Activated CD4-positive, alpha-beta T cell treated with anti-CD3 and anti-CD28 coated beads, Interleukin-2, amount 50 U/mL, for 1 hour (primary cell): ENCODE results near the gene GRM7.

Experiments
- DNase-seq: peaks from one replicate; pipeline ENCODE4 v3.0.0-alpha.2; 2020

GRM7 gene

DNA sequence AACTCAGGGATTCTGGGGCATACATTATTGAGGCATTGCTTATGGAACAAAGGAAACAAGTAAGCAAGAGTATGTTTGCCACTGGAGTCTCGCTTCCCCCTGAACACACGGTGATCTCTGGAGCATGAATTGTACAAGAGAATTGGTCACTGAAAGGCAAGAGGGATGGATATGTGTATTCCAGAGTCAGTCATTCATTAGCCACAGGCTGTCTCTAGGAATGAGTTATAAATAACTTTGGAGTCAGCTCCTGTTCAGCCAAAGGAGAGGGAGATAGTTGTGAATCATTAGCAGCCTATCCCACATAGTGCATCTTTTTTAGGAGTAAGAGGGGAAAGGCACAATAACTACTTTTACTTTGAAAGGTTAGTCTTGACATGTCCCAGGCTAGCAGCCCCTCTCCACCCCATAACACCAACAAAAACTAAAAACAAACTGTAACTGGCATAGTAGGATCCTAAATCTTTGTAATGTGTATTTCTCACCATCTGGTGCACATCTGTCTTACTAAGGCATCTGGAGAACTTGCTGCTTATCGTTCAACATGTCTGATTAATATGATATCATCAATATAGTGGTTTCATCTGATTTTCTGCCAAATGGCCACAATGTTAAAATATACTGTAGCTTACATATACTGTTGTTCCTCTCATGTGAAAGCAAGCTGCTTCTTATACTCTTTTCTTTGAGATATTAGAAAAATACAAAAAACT lies 462.2 kb downstream of the GRM7 start:
- DNase-seq: no peak

DNA sequence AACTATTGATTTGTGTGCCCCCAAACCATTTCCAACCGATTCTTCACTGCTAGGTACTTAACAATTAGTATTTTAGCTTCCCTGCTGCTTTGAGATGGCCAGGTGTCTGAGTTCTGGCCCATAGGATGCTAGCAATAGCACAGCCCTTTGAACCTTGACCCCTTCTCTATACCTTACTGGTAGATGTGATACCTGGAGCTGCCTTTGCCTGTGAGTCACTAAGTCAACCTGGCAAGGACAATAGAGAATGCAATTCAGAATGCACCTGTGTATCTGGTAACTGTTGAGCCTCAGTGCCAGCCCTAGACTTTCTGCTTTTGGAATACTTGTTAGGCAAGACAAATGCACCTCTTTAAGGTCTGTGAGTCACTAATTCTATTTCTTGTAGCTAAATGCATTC lies 467.4 kb downstream of the GRM7 start:
- DNase-seq: no peak

DNA sequence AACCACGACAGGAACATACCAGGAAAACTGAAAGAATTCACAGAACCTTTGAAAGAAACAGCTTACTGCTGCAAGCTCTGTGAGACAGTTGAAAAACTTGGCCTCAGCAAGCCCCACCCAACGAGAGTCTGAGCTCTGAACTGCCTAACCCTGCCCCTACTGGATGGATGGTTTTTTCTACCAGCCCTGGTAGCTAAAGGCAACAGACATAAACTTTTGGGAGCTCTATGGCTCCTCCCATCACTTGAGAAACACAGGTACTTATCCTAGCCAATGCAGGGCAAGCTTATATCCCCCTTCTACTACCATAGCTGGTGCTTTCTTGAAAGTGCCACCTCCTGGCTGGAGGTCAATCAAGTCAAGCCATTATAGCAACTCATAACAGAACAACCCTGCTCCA lies 471.8 kb downstream of the GRM7 start:
- no peak for DNase-seq

DNA sequence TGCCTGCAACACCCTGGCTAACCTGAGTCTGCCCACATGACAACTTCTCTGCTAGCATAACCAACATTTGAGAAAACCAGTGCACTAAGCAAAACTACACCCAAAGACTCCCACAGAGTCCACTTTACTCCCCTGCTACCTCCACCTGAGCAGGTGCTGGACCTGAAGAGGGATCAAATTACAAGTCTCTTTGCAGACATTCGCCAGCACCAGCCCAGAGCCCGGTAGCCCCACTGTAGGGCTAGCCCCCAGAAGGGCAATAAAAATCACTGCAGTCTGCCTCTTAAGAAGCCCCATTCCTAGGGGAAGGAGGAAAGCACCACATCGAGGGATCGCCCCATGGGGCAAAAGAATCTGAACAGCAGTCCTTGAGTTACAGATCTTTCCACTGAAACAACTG lies 472.2 kb downstream of the GRM7 start:
- DNase-seq: no peak

DNA sequence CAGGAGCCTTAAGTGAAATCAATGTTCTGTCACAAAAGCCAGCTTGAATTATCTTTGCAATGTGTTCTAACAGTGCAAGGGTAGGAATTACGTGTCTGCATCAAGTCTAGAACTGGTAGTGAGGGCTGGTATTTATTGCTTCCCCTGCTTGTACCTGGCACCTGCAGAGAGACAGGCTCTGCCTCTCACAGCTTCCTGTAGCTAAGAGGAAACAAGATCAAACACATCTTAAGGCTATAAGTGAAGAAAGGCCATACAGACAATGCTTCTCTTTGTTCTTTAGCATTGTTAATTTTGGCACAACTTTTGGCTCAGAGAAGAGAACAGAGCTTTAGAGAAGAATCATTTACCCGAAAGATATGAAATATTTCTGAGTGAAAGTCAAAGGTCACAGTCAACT lies 479.9 kb downstream of the GRM7 start:
- no peak for DNase-seq

DNA sequence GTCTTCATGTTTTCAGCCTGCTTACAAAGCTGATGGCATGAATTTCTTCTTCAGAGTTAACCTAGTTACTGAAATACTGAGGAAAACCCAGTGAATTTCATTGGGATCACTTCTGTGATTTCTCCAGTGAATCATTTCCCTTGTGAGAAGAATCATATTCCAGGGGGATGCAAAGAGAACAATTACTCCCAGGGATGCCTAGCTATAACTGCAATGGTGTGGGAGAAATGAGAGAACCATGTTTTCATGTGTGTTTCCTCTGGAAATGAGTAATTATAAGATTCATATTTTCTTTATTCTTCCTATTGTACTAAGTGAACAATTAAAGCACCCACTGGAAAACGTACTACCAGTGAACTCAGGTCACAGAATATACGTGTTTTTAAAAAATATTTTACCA lies 485.4 kb downstream of the GRM7 start:
- DNase-seq: no peak

DNA sequence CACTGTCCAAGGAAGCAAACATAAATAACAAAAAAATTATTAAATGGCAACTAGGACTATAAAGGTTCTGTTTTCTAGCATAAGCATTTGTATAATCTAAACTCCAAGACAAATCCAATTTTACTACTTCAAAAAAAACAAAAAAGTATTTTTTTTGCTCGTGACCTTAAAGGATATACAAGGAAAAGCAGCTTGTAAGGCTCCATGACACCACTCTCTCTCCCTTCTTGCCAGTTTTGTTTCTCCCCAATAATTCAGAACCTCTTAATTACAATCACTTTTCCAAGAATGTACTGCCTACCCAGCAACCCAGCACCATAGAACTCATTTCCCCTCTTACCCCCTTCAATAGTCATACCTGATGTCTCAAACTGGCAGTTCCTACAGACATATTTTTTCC lies 496.2 kb downstream of the GRM7 start:
- DNase-seq: no peak

DNA sequence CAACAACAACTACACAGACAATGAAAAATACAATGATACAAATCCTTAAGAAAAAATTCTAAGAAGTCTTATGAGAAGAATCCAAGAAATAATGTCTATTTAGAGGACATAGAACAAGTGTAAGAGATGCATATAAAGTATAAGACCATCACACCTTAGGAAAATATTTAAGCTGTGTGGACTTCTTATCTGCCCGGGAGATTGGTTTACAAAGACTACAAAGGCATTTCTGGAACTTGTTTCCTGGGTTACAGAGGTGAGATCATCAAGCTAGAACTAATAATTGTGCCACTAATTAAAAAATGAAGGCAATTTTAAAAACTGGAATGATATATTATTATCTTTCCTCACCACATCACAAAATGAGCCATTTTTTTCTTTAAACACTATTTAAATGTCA lies 507.1 kb downstream of the GRM7 start:
- DNase-seq: no peak

DNA sequence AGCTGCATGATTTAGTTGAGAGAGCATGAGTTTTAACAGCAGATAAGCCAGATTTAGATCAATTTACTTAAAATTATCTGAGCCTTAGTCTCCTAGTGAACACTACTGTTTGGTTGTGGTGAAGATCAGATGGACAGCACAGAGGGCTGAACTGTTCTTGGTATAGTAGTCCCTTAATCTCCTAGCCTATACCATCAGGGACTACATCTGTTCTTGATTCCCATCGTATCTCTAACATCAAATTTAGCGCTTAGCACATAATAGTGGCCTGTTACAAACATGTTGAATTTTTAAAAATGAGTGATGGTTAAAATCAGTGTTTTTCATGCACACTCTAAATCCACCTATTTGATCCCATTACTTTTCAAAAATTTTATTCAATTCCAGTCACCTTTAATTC lies 507.7 kb downstream of the GRM7 start:
- DNase-seq: no peak

DNA sequence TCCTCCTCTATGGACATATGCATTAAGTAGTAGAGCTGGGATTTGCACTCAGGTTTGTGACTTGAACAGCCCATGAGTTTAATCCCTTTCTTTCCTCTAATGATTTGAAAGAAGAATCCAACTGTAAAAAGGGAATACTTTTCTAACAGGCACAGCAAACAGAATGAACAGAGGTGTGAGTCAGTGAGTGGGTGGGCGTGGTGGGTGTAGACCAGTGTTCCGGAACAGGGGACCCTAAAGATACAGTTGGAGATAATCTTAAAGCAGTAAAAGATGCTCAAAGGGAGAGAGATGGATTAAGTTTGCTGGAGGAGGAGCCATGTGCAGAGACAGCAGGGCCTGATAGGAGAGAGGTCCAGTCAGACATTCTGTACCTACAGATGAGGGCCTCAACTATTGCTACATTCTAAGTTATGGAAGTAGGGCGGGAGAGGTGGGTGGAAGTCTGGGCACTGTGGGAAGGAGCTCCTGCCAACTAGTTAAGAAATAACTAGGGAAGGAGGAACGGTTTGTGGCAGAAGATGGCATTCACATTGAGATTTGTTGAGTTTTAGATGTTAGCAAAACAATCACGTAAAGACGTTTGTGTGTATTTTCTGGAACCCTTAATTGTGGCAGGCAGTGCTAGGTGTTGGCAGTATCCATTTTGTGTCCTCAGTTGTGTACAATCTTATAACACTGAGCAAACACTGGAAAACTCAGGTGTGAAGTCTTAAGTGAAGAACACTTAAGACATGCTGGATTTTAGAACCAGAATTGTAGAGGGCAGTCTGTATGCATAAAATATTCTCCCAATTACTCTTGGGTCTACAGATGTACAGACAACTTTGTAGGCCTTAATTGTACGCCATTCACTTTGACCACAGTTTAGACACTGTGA lies 511.0 kb downstream of the GRM7 start:
- DNase-seq: no peak

DNA sequence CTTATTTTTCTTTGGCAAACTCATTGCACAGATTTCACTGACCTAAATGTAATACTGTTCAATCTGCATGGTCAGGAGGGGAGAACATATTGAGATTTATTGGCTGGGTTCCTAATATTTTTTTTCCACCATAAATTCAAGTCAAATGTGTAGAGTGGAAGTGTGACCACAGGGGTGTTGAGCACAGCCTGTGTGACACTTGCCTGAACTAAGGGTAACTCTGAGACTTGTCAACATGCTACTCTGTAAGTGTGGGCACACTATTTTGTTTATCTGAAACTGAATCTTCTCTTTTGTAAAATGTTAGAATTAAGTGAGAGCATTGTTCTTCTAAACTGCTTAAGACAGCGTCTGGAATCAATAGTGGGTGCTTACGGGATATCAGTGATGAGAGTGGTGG lies 516.2 kb downstream of the GRM7 start:
- no peak for DNase-seq

DNA sequence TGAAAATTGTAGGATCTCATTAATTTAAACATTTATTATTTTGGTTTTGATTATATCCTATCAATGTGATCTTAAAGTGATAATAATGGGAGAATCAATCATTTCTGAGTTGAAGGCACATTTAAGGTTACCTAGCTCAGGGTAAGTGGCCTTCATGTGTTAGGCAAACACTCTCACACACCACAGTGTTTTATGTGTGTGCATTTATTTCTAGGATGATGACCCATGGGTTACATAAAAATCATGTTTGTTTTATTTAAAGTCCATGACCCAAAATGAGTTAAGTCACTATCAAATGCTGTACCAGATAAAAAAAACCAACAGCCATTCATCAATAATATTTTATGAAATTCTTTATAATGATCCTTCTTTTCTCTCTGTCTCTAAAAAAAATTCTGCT lies 520.8 kb downstream of the GRM7 start:
- no peak for DNase-seq

DNA sequence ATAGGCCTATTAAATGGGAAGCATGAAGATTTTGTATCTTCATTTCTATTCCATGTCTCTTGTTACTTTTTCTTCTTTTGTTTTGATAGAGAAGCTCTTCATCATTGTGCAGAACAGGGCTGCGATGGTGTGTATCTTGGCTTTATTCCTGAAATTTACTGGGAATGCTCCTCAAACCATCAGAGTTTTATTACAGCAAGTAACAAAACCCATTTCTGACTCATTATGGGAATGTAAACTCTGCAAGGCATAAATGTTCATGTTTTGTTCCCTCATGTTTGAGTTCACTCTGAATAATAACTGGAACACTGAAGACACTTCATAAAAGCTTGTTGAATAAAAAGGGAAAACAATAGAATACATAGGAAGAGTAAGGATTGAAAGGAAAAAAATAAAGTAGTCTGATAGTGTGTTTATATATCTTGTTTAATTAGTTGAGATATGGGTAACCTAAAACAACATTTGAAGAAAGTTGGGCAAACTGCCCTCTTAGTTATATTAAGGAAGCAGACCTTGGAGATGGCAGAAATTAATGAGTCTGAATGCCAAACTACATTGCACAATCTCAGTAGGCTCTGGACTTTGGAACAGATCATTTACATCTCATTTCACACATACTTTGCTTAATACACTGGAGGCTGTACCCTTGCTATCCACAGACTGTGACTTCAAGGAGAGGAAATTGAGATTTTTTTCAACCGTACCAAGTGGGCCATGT lies 521.5 kb downstream of the GRM7 start:
- no peak for DNase-seq

DNA sequence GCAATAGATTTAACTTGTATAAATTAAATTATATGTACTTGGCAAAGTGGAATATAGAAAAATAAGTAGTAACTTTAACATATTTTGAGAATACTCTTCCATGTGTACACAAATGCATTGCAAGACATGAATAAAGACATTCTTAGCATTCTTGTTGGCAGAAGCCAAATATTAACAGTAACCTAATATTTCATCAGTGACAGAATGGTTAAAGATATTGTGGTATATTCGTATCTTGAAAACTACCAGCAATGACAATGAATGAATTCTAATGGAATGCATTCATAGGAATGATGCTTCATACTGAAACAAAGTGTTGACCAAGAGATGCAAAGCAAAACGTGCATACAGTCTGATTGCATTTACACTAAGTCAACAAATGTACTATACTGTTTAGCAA lies 524.7 kb downstream of the GRM7 start:
- DNase-seq: no peak

DNA sequence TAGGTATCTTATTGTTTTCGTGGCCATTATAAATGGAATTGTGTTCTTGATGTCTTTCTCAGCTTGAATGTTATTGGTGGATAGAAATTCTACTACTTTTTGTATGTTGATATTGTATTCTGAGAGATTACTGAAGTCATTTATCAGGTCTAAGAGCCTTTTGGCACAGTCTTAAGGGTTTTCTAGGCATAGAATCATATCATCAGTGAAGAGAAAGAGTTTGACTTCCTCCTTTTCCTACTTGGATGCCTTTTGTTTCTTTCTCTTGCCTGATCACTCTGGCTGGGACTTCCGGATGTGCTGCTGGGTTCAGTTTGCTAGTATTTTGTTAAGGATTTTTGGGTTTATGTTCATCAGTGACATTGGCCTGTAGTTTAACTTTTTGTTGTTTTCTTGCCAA lies 527.1 kb downstream of the GRM7 start:
- DNase-seq: no peak

DNA sequence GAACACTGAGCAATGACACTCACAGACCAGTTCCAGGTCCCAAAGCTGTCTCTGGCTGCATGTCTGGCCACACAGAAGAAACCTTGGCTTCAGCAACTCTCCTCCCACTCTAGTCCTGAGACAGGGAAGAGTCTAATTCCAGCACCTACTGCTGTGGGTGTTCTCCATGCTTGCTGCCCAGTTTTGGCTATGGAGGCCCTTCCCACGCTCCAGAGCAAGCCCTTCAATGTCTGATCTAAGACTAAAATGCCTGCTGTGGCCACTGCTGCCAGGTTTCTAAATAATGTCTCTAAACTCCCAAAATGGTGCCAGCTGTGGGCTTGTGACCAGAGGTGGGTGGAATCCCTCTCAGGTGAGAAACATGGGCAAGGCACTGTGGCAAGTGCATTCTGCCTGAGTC lies 531.3 kb downstream of the GRM7 start:
- no peak for DNase-seq

DNA sequence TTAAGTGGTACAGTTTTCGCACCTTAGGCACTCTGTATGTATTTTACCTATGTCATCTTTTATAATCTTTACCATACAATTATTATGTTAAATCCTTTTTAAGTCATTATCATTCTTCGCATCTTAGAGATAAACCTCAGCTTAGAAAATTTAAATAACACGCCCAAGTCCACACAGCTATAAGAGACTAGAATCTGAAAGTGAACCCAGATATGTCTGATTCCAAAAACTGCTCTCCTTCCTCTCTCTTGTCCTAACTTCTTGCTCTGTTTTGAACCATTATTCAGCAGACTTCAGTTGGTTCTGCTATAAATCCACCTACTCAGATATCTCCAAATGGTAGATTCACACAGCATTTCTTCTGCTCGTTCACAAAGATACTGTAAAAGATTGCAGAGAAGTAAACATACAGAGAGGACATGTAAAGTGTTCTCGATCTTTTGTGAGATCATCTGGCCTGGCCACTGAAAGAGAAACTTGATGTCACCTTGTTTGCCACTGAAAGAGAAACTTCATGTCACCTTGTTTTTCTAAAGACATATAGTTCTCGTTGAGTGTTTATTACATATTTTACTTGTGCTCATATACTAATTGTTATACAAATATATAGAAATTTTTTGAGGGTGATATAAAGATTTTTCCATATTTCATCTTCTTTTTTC lies 533.2 kb downstream of the GRM7 start:
- DNase-seq: no peak

DNA sequence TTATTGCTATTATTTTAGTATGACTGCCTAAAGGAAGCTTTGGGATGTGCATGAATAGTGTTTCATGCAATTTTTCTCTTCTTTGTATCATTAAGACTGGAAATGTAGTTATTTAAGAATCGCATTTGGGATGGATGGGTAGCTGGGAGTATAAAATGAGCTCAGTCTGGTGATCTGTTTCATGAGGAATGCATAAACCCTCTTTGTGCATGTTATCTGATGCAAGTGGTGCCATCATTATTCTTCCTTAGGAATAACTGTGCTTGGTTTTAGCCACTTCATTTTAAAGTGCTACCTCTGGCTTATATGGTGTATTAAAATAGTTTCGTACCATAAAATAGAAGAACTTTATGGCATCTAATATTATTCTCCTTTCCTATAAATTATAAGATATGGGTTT lies 535.6 kb downstream of the GRM7 start:
- DNase-seq: no peak

DNA sequence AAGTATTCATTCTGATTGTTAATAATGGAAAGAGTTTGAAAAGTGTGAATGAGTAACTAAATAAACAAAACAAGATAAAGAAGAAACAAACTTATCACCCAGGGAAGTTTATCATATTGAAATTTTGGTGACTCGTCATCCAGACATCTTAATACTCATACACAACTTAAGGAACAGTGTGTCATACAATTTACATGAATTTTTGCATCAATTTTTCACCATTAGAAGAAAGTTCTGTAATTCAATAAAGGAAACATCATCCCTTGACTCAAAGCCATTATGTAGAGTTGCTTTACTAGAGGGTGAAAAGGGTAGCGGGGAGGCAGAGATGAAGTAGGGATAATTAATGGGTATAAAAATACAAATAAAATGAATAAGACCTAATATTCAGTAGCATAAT lies 536.2 kb downstream of the GRM7 start:
- DNase-seq: no peak

DNA sequence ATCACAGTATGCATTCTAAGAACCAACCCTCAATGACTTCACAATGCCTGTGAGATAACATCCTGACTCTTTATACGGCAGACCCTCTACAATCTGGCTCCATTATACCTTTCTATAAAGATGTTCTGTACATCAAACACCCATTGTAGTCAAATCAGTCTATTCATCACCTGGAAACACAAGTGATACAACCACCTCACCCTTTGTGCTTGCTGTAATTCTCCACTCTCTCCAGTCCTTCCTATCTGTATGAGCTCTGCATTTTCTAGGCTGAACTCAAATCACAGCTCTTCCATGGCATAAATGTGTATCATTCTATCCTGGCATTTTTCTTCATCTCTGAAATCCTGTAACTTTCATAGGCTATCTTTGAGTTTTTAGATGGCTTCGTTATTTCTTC lies 539.4 kb downstream of the GRM7 start:
- no peak for DNase-seq

DNA sequence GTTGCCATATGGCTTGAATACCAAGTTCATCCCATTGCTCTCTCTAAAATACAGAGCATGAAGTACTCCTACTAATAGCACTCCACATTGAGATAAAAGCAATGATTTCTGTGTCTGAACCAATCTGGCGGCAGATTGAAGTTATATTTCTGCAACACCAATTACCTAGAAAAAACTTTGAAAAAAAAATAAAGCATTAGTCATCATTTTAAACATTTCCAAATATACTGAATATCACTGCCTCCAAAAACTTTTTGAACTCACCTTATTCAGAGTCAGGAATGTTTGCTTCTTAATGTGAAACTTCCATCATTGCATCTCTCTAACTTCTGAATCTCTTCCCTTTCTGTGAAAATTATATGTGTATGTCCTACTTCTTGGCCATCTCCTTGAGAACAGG lies 540.5 kb downstream of the GRM7 start:
- DNase-seq: no peak

DNA sequence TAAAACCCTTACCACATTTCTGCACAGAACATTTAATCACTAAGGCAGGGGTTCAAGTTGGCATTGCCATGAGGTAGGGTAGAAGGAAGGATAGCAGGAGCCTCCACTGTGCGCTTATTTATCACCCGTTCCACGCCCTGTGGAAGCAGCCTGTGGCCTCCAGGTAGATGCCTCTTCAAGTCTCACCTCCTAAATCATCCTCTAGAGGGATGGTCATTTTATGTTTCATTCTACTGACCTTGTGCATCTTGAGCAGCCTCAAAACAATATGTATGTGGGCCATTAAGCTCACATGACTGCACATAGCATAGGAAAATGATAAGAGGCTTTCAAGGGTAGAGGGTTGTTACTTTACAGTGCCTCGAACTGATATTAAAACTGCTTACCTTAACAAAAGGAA lies 546.2 kb downstream of the GRM7 start:
- DNase-seq: no peak

DNA sequence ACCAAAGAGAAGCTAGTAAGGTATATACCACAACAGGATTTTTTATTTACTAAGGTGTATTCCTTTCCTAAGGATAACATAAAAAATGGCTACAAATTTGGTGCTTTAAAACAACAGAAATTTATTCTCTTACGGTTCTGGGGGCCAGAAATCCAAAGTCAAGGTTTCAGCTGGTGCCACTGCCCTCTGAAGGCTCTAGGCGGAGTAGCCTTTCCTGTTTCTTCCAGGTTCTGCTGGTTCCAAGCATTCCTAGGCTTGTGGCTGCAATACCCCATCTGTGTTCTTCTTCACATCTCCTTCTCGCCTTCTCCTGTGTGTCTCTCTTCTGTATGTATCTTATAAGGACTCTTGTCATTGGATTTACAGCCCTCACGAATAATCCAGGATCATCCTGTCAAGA lies 549.9 kb downstream of the GRM7 start:
- no peak for DNase-seq
